Stimulated activated CD8-positive, alpha-beta memory T cell treated with anti-CD3 and anti-CD28 coated beads, Interleukin-7, amount 100 ng/mL, for 24 hours (primary cell): ENCODE results near the gene PELI2.

ENCODE experiments used
- DNase-seq: peaks from one replicate; pipeline ENCODE4 v3.0.0-alpha.2; 2020; ENCODE audit warnings: low read depth

Gene PELI2

GRCh38 chr14:56244138-56244789 is 126.1 kb downstream of the PELI2 start:
- no peak for DNase-seq

GRCh38 chr14:56247495-56248200 is 129.4 kb downstream of the PELI2 start:
- DNase-seq, result no peak

GRCh38 chr14:56248442-56248841 is 130.2 kb downstream of the PELI2 start:
- no peak for DNase-seq

- no peak for DNase-seq
Observed at GRCh38 chr14:56261046-56261445, 142.8 kb downstream of the PELI2 start.

- DNase-seq, result no peak
Observed at GRCh38 chr14:56262530-56262929, 144.3 kb downstream of the PELI2 start.

- DNase-seq, result no peak
Observed at GRCh38 chr14:56268039-56268438, 149.8 kb downstream of the PELI2 start.

- DNase-seq, result no peak
Observed at GRCh38 chr14:56268673-56269072, 150.5 kb downstream of the PELI2 start.

- no peak for DNase-seq
Observed at GRCh38 chr14:56270921-56271320, 152.7 kb downstream of the PELI2 start.

- no peak for DNase-seq
Observed at GRCh38 chr14:56271970-56272369, 153.8 kb downstream of the PELI2 start.

GRCh38 chr14:56273155-56273554 is 154.9 kb downstream of the PELI2 start:
- DNase-seq, result no peak

GRCh38 chr14:56273951-56274350 is 155.7 kb downstream of the PELI2 start:
- DNase-seq, result no peak

- DNase-seq, result no peak
Observed at GRCh38 chr14:56274556-56274955, 156.3 kb downstream of the PELI2 start.

GRCh38 chr14:56276108-56276507 is 157.9 kb downstream of the PELI2 start:
- no peak for DNase-seq

- no peak for DNase-seq
Observed at GRCh38 chr14:56278383-56278782, 160.2 kb downstream of the PELI2 start.

- DNase-seq, result no peak
Observed at GRCh38 chr14:56280843-56281242, 162.6 kb downstream of the PELI2 start.

GRCh38 chr14:56282179-56282578 is 164.0 kb downstream of the PELI2 start:
- no peak for DNase-seq

GRCh38 chr14:56284641-56285040 is 166.4 kb downstream of the PELI2 start:
- DNase-seq, result no peak

- no peak for DNase-seq
Observed at GRCh38 chr14:56289155-56289554, 170.9 kb downstream of the PELI2 start.

GRCh38 chr14:56290195-56290594 is 172.0 kb downstream of the PELI2 start:
- DNase-seq, result no peak

- DNase-seq, result no peak
Observed at GRCh38 chr14:56292970-56293369, 174.8 kb downstream of the PELI2 start.

- no peak for DNase-seq
Observed at GRCh38 chr14:56293506-56293905, 175.3 kb downstream of the PELI2 start.

GRCh38 chr14:56294128-56294527 is 175.9 kb downstream of the PELI2 start:
- no peak for DNase-seq

- no peak for DNase-seq
Observed at GRCh38 chr14:56295743-56296142, 177.5 kb downstream of the PELI2 start.

GRCh38 chr14:56297449-56297848 is 179.2 kb downstream of the PELI2 start:
- DNase-seq, result no peak
